Esophagus muscularis mucosa (tissue), 4 donors: Measurements from ENCODE around the gene UBE2G1. TPM values are rescaled to one million over a fixed set of nuclear protein-coding genes. Genes with fewer than 3 reads are reported as not detected.

Source experiments
- DNase-seq: peaks from one replicate; pipeline ENCODE4 v3.0.0-alpha.2; 2017; ENCODE audit errors: extremely low spot score
- H3K27ac ChIP-seq, 4 donors: fragments of 200-600 bp; sonication (generic); replicated peaks in 1 of 4; 1 replicate in 3 of 4; 2 replicates in 1 of 4; pipeline ENCODE4 v1.5.1; 2016 to 2019; ENCODE audit warnings: mild to moderate bottlenecking in 1 of 4
- H3K27me3 ChIP-seq, 4 donors: fragments of 200-600 bp; sonication (generic); one replicate each; pipeline versions ENCODE4 v1.5.1 to v1.6.0; 2016 to 2019
- H3K36me3 ChIP-seq, 4 donors: fragments of 200-600 bp; sonication (generic); one replicate each; pipeline ENCODE4 v1.5.1; 2016 to 2019
- H3K4me1 ChIP-seq, 4 donors: fragments of 200-600 bp; sonication (generic); one replicate each; pipeline ENCODE4 v1.5.1; 2016 to 2019
- H3K4me3 ChIP-seq, 4 donors: fragments of 200-600 bp; sonication (generic); 1 replicate in 2 of 4; 2 replicates in 2 of 4; pipeline ENCODE4 v1.5.1; 2016 to 2019; ENCODE audit warnings: mild to moderate bottlenecking in 4 of 4, moderate library complexity in 1 of 4
- H3K9me3 ChIP-seq, 4 donors: fragments of 200-600 bp; sonication (generic); 1 replicate in 3 of 4; 2 replicates in 1 of 4; pipeline ENCODE4 v1.5.1; 2016 to 2019
- EP300 ChIP-seq: sonication (generic); formaldehyde crosslinking; IDR thresholded peaks from one replicate; pipeline ENCODE4 v1.6.1; 2017; ENCODE audit warnings: antibody characterized with exemption
- POLR2A ChIP-seq: fragments of 450-650 bp; IDR thresholded peaks from one replicate; pipeline ENCODE4 v1.6.1; 2017; ENCODE audit warnings: antibody characterized with exemption, moderate library complexity, mild to moderate bottlenecking, low read depth
- POLR2AphosphoS5 ChIP-seq, 2 donors: sonication (generic); formaldehyde crosslinking; IDR thresholded peaks; one replicate each; pipeline ENCODE4 v1.6.1; 2017; ENCODE audit warnings: antibody characterized with exemption in 2 of 2
- WGBS: methylation state at CpG from one replicate; pipeline ENCODE4 v1.1.5; 2018; 5-methylcytosine and 5-hydroxymethylcytosine counted together
- intact Hi-C: fragments of 100-400 bp; cut with DNase I; formaldehyde crosslinking; loops from one replicate; pipeline ENCODE4 v1.15.1; 2023
- total RNA-seq, 4 donors: library from RNA; depleted of rRNA; stranded (reverse); fragments of >200 nt; gene quantifications; one replicate each; pipeline versions ENCODE4 v1.1.0 to v1.2.1, GENCODE V29; 2016
- TF ChIP-seq, protein P1 (sequence below), 3 experiments: fragments of 200-600 bp in 2 of 3; fragments of 450-650 bp in 1 of 3; sonication (generic) in 2 of 3; IDR thresholded peaks; one replicate each; pipeline ENCODE4 v1.5.1; 2017 to 2019; ENCODE audit warnings: antibody characterized with exemption in 3 of 3, mild to moderate bottlenecking in 2 of 3, moderate library complexity in 1 of 3

The UBE2G1 gene
- total RNA-seq, 4 donors from 2014 or later: 53.7 to 84.3 (median 61.2) TPM

DNA sequence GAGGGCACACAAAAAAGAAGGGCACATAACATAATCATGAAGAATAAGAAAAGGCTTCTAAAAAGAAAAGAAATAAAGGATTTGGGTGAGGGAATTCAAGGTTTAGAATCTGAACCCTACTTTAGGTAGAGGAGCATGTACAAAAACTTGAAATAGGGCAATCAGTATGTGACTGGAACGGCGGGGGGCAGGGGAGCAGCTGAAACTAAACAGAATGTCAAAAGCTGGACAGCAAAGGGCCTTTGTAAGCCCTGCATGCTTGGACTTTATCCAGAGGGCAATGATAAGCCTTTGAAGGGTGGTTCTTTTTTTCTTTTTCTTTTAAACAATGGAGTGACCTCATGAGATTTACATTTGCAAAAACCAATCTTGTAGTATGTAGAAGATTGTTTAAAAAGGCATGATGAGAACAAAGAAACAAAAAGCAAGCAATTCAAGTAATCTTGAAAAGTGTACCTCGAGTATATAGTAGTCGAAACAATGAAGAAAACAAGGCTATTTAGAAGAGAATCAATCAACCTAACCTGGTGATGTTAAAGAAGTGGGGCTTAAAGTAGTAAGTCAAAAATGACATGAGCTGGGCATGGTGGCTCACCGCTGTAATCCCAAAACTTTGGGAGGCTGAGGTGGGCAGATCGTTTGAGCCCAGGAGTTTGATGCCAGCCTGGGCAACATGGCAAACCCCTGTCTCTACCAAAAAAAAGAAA, 56.0 kb downstream of the UBE2G1 start:
- no peaks in the 10 kb centered on the region for H3K27me3 ChIP-seq
- no peak for DNase-seq
- 56% methylated on average over 6 of the region's 6 CpGs for WGBS
- H3K4me3 ChIP-seq: no peak overlapping the region
- TF ChIP-seq POLR2AphosphoS5 (IDR thresholded peaks at IDR 0.05): no peak
- no peak for TF ChIP-seq POLR2A
- TF ChIP-seq, protein P1, sequence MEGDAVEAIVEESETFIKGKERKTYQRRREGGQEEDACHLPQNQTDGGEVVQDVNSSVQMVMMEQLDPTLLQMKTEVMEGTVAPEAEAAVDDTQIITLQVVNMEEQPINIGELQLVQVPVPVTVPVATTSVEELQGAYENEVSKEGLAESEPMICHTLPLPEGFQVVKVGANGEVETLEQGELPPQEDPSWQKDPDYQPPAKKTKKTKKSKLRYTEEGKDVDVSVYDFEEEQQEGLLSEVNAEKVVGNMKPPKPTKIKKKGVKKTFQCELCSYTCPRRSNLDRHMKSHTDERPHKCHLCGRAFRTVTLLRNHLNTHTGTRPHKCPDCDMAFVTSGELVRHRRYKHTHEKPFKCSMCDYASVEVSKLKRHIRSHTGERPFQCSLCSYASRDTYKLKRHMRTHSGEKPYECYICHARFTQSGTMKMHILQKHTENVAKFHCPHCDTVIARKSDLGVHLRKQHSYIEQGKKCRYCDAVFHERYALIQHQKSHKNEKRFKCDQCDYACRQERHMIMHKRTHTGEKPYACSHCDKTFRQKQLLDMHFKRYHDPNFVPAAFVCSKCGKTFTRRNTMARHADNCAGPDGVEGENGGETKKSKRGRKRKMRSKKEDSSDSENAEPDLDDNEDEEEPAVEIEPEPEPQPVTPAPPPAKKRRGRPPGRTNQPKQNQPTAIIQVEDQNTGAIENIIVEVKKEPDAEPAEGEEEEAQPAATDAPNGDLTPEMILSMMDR (IDR thresholded peaks at IDR 0.05): no peak
- H3K27ac ChIP-seq: no peak overlapping the region
- peaks cover 53 to 70% (median 60%) of the 10 kb centered on the region in 4 donors for H3K4me1 ChIP-seq
- H3K9me3 ChIP-seq: no peaks in the 10 kb centered on the region
- intact Hi-C loops: no loop called here
- peaks cover 0 to 15% (median 14%) of the 10 kb centered on the region in 4 donors for H3K36me3 ChIP-seq

DNA sequence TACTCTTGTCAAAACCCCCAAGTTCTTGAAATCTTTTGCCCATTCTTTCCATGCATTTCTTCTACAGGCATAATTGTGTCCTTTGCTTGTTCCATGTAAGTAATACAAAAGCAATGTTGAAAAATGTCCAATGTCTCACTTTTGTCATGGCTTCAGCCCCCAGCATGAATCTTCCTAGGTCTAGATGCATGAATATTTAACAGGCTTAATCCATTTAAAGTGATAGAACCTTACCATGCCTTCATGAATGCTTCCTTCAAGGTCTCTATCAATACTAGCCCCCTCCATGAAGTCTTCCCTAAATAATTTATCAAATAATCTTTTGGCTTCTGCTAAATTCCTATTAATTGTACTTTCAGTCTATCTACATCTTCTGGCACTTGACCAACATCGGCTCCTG, 56.6 kb downstream of the UBE2G1 start:
- no peaks in the 10 kb centered on the region for H3K9me3 ChIP-seq
- H3K4me3 ChIP-seq: no peak overlapping the region
- WGBS: 38% methylated on average over 1 of the region's 1 CpG
- no peak overlapping the region for H3K27ac ChIP-seq
- intact Hi-C loops: loop anchor here (5.0 kb wide), 1 partner anchor 102 kb away; no protein-coding TSS in a partner anchor
- H3K36me3 ChIP-seq: peaks cover 0 to 20% (median 18%) of the 10 kb centered on the region in 4 donors
- H3K4me1 ChIP-seq: peaks cover 52 to 75% (median 57%) of the 10 kb centered on the region in 4 donors
- DNase-seq: no peak
- no peaks in the 10 kb centered on the region for H3K27me3 ChIP-seq
- no peak for TF ChIP-seq EP300
- TF ChIP-seq POLR2AphosphoS5 (IDR thresholded peaks at IDR 0.05): no peak
- TF ChIP-seq, protein P1 (IDR thresholded peaks at IDR 0.05): no peak
- TF ChIP-seq POLR2A: no peak

DNA sequence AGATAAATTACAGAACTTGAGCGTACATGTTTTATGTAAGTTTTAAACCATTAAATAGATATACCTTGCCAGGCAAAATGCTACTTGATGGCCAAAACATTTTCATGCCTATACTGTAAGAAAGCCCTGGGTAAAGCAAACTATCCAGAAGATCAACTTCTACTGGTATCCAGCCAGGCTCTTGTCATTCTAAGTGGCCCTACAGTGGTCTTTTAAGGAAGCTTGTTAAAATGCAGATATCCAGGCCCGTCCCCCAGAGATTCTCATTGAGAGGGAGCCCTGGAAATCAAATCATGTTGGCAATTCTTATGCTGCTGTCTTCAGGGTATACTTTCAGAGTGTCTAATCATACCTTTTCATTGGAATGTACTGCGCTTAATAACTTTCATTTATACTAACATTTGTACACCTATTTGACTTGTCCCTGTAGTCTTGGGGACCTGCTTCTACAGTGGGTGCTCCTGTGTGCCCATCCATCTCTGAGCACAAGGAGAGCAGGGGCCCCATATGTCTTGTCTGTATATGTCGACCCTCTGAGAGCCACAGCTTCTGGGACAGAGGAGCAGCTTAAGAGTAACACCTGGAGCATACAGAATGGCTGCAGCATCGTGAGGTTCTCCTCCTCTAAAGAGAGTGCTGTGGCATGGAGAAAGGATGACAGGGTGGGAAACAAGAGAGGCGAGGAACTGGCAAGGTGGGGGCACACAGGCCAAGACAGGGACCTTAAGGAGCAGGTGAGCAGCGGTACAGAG, 59.1 kb downstream of the UBE2G1 start:
- H3K9me3 ChIP-seq: no peaks in the 10 kb centered on the region
- intact Hi-C loops: loop anchor here (5.0 kb wide), 1 partner anchor 105 kb away; no protein-coding TSS in a partner anchor
- no peak for DNase-seq
- 83% methylated on average over 7 of the region's 7 CpGs for WGBS
- TF ChIP-seq POLR2A: no peak
- no peak for TF ChIP-seq POLR2AphosphoS5 (IDR thresholded peaks at IDR 0.05)
- TF ChIP-seq, protein P1 (IDR thresholded peaks at IDR 0.05): no peak
- TF ChIP-seq EP300: no peak
- H3K27me3 ChIP-seq: no peaks in the 10 kb centered on the region
- peaks cover 33 to 66% (median 50%) of the 10 kb centered on the region in 4 donors for H3K4me1 ChIP-seq
- peaks cover 0 to 27% (median 20%) of the 10 kb centered on the region in 4 donors for H3K36me3 ChIP-seq
- no peak overlapping the region for H3K4me3 ChIP-seq
- H3K27ac ChIP-seq: no peak overlapping the region

DNA sequence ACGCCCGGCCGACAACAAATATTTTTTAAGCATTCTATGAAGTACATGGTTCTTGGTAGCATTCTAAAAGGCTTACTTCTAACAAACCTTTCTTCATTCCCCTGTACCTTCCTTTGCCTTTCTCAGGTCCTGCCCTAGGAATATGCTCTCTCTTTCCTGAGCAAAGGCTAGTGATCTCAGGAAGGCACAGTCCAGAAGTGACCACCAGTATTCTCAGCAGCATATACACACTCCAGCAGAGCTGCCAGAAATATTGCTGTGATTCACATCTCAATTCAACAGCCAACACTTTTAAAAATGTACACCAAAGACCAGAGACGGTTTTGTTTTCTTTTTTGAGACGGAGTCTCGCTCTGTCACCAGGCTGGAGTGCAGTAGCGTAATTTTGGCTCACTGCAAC, 61.3 kb downstream of the UBE2G1 start:
- intact Hi-C loops: loop anchor here (2.0 to 5.0 kb wide), 2 partner anchors 90 to 107 kb away; no protein-coding TSS in a partner anchor
- WGBS: 90% methylated on average over 7 of the region's 7 CpGs
- no peak for TF ChIP-seq POLR2AphosphoS5 (IDR thresholded peaks at IDR 0.05)
- TF ChIP-seq, protein P1 (IDR thresholded peaks at IDR 0.05): no peak
- Histone ChIP-seq H3K36me3 (peaks cover 0 to 33% (median 20%) of the 10 kb centered on the region in 4 donors), H3K9me3 (no peaks in the 10 kb centered on the region), H3K4me1 (peaks cover 32 to 66% (median 53%) of the 10 kb centered on the region in 4 donors), H3K27ac (peak overlapping the region in 1 of 4 donors; percentile 21), H3K4me3 (no peak overlapping the region), H3K27me3 (no peaks in the 10 kb centered on the region)
- no peak for DNase-seq
